DMS53 treated with DMSO at 0.1 percent for 48 hours (cell line): ENCODE measurements around the gene SDHB.
A peak's percentile ranks its signal among the peaks of the same experiment; 100 is the strongest.

Source experiments
- DNase-seq: peaks from one replicate; lab custom pipeline; 2025; ENCODE audit not compliant: unreplicated experiment; lab: John Stamatoyannopoulos, UW

Gene SDHB

DNA sequence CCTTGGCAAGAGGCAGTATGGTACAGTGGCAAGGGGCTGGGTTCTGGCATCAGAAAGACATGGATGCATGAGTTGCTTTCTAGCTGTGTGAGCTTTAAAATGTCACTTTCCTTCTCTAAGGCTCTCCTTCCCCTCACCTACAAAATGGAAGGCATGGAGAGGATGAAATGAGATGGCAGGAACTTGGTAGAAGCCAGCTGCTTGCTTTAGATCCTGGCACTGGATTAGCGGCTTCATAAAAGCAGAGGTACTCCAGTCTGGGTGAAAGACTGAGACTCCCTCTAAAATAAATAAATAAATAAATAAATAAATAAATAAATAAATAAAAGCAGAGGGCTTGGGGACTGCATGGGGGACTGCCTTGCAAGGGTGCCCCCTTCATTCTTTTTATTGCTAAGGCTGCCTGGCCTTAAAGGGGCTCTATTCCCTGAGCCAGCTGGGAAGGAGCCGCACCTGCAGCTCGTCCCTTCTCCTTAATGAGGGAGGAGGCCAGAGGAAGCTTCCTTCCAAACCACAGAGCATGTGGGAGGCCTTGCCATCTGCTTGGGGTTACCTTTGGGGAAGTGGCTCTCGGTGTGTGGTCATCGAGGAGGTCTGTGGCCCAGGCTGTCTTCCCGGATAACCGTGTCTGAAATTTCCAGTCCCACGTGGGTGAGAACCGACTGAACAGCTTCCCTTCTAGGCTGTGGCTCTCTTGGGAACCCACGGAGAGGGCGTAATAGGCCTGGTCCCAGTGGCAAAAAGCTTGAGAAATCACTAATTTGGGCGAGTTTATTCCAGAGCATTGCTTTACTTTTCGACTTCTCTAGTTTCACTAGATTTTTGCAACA lies 40.1 kb downstream of the SDHB start:
- no peak for DNase-seq

DNA sequence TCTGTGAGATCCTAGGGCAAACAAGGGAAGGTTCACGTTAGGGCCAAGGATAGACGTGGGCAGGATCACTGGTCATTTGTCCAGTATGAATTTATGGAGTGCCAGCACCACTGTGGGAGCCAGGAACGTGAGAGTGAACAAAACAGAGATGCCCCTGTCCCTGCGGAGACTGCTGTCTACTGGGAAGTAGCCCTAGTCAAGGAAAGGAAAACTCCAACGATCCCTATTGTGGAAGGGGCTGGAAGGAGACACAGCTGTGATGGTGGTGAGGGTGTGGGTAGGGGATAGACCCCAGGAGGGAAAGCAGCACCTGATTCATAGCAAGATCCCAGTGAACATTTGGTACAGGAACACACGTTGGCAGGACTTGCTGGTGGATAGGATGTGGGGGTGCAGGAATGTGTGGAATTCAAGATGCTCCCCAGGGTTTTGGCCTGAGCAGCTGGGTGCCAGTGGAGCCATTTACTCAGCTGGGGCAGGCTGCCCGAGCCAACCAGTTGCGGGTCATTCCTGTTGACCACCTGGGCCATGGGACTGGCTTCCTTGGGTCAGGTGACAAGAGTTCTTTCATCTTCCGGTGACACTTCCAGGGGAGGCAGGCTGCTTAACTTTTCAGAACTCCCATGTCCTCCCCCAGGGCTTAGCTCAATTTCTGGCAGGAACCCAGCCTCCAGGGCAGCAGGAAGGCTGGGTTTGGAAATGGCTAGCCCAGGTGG lies 40.9 kb downstream of the SDHB start:
- DNase-seq, result no peak

DNA sequence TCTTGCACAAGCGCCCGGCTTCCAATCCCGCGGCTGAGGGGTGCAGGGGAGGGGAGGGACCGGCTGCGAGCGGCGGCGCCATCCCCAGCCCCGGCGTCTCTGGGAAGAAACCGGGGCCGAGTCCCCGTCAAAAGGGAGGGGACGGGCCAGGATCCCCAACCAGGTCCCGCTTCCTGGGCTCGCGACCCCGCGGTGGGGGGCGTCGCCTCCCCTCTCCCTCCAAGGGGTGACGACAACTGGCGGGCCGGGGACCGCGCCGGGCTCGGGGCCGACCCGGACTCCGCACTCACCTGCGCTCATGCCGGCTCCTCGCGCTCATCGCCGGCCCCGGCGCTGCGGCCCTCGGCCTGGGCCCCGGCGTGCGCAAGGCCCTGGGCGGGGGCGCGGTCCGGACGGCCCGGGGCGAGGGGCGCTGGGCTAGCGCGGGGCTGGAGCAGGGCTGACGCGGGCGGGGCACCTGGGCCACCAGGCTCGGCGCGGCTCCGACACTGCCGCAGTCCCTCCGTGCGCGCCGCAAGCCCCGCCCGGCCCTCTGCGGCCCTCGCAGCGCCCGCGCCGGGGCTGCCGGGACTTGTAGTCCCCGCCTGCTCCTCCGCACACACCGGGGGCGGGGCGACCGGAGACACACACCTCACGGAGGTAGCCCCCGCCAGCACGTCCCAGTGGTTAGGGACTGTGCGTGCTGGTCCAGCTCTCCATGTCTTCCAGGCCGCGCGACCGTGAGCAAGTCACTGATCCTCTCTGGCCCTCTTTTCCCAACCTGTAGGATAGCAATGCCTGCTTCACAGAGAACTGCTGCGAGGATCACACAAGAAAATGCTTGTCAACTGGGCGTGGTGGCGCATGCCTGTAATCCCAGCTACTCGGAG lies 42.2 kb downstream of the SDHB start, which contains the start of gene ATP13A2:
Gene ATP13A2 (minus strand): TSS at position 490 of the 869 bp plus-strand sequence. CDS start 190 bp downstream, at position 300.
- peak; percentile 80 for DNase-seq

DNA sequence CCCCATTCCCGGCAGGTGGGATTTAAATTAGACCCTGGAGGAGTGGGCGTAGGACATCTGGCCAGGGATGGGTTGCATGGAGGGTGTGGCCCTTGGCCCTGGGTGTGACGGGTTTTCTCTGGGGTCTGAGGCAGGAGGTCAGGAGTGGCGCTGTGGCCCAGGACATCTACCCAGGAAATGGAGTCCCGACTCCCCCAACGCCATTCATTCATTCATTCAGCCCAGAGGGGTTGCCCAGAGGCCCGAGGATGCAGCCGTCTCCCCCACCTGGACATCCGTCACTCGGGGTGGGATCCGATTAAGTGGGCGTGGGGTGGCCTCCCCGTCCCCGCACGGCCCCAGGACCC lies 42.8 kb downstream of the SDHB start:
- DNase-seq, result no peak

DNA sequence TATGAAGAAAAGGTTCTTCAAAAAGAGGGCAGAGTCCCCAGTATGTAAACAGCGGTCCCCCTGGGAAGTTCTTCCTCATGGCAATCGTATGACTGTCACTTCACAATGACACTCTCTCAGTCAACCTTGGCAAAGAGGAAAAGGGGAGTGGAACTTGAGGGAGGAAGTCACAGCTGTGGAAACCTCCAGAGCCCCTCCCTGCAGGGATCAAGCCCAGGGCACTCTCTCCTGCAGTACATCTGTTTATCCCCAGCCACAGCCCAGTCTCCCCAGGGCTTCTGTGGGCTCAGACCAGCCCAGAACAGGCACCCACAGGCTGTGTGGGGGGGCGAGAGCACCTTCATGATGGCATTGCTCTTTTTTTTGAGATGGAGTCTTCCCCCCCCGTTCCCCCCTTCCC lies 44.1 kb downstream of the SDHB start:
- no peak for DNase-seq

DNA sequence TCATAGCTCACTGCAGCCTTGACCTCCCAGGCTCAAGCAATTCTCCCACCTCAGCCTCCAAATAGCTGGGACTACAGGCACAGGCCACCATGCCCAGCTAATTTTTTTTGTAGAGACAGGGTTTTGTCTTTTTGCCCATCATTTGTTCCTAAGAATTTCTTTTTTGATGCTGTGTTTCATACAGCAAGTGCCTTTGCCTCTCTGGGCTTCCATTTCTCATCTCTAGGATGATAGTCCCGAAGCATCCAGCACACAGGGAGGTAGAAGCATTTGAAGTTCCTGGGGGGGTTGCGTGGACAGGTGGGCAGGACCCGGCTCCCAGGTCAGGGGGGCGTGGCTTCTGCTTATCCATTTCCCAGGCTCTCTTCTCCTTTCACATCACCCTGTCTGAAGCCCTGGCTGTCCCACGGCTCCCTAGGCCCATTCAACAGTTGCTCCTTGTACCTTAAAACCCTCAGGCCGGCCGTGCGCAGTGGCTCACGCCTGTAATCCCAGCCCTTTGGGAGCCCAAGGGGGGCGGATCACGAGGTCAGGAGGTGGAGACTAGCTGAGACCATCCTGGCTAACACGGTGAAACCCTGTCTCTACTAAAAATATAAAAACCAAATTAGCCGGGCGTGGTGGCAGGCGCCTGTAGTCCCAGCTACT lies 45.5 kb downstream of the SDHB start:
- DNase-seq, result no peak

DNA sequence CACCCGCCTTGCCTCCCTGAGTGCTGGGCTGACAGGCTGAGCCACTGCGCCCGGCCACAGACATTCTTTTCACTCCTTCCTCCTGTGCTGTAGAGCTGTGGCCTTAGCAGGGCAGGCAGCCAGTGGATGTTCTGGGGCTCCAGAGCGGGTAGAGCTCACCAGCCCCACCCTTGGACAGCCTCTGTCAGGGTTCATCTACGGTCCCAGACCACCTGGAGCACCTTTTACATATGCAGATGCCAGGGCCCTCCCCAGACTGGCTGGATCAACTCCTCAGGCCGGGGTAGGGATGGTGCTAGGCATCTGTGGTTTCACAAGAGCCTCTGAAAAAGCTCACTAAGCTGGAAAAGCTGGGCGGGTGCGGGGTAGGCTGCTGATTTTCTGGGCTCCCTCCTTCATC lies 46.7 kb downstream of the SDHB start:
- DNase-seq, result no peak

DNA sequence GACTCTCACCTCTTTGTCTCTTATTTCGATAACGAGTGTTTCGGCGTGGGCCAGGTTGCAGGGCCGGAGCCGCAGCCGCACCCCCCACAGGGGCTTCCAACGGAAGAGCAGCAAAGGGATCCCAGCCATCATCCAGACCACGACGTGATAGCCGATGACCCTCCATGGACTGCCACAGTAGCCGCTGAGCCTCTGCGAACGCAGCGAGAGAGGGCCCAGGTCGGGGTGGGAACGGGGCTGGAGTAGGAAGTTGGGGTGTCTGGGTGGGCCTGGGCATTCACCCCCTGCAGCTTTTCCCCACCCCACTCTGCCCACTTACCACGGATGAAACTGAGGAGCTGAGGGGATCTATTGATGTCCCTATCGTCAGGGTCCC lies 48.5 kb downstream of the SDHB start:
- DNase-seq, result no peak

DNA sequence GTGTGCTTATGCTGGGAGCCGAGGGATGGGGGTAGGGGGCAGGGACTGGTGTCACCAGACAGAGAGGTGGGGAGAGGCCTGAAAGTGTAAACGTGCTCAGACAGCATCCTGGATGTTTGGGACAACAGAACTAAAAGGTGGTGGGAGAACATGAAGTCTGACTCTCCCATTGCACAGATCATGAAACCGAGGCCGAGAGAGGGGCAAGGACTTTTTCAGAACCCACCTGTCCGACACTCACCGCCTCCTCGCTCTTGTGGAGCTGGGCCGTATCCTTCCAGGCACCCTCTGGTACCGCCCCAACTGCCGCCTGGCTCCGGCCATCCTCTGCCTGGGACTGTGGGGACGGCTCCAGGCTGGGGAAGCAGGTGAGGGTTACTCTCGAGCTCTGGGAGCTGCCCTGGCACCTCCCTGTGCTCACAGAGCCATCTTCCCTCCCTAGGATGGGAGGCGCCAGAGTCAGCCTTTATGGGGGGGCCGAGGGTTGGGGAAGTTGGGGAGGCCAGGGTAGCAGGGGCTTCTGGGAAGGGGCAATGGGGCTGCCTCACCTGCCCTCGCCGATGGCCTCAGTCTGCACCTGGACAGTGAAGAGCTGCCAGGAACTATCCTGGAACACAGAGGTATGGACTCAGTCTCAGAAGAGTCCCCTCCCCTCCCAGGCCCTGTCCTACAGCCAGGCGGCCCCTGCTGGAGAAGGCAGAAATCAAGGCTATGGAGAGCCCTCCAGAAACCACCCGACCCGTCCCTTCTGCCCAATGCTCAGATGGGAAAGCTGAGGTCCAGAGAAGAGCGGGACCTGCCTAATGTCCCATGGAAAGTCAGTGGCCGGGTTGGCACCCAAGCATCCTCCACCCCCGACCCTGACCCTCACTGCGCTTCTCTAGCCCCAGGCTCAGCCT lies 49.1 kb downstream of the SDHB start:
- no peak for DNase-seq

DNA sequence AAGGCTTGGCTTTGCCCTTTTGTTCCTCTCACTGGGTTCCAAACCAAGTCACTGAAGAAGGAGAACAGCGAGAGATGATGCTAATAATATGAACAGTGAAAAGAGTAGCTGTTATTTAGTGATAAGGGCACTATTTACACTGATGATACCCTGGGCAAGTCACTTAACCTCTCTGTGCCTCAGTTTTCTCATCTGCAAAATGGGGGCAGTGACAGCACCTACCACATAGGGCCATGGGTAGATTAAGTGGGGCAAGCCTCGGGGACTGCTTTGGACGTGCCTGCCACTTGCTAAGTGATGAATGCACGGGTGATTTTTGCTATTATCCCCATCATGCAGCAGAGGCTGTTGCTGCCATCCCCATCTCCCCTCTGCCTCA lies 51.3 kb downstream of the SDHB start:
- DNase-seq, result no peak

DNA sequence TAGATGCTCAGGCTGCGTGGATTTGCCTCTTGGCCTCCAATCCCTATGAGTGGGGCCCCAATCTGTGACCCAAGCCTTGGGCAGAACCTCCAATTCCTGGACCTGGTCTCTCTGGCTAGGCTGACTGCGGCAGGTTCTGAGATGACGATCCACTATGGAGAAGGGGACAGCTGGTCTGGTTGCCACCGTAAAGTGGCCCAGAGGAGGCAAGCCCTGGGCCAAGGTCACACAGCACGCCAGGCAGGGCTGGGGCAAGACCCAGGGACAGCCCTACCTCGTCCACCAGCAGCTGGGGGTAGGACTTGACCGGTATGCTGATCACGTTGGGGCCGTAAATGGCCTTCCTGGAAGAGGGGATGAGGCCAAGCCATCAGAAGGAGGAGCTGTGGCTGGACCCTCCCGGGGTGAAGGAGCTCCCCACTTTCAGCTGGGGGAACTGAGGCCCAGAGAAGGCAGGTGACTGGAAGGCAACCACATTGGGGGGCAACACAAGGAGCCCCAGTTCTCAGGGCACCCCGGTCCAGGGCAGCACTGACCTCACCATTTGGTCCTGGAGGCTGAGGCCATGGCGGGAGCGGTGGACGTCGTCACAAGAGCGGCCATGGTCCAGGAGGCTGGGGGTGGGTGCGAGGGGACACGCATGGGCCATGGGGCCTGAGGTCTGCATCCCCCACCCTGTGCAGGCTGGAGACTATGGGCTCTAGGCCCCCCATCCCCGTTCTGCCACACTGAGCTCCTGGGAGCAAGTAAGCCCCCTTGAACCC lies 51.9 kb downstream of the SDHB start:
- no peak for DNase-seq

DNA sequence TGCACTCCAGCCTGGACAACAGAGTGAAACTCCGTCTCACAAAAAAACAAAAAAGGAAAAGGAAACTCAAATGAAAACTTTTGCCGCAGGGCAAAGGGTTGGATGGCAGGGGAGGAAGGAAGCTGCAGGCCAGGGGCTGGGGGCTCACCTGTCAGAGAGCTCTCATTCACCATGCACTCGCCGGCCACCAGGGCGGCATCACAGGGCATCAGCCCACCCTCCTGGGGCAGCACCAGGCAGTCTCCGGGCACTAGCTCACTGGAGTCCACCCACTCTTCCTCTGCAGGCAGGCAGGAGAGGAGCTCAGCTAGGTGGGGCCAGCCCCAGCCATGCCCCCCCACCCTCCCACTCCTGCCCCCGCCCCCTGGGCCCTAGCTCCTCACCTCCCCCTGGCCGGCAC lies 54.0 kb downstream of the SDHB start:
- no peak for DNase-seq

DNA sequence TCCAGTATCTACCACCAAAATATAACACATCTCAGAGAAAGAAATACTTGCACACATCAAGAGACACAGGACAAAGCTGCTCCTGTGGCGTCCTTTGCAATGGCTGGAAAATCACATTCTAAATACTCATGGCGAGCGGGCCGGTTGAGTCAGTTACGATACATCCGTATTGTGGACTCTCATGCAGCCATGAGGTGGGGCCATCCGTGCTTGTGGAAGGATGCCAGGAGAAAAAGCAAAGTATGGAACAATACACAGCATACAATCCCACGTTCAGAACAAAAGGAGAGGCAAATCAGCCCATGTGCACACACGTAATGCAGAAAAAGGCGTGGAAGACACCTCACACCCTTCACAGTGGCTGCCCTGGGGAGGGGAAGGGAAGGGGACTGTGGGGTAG lies 55.2 kb downstream of the SDHB start:
- no peak for DNase-seq

DNA sequence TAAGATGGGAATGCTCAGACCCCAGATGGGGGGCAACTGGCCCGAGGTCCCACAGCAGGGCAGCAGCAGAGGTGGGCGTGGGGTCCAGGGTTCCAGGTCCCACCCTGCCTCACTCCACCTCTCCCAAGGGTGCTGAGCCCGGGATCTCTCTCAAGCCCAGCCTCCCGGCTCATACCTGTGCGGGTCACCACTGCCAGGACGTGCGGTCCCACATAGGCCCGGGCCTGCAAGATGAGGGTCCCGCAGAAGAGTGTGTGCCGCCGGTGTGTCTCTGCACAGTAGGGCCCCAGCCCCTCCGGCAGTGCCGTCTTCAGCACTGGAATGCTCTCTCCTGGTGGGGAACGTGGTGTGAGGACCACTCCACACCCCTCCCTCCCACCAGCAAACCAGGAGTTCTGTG lies 57.0 kb downstream of the SDHB start:
- no peak for DNase-seq

DNA sequence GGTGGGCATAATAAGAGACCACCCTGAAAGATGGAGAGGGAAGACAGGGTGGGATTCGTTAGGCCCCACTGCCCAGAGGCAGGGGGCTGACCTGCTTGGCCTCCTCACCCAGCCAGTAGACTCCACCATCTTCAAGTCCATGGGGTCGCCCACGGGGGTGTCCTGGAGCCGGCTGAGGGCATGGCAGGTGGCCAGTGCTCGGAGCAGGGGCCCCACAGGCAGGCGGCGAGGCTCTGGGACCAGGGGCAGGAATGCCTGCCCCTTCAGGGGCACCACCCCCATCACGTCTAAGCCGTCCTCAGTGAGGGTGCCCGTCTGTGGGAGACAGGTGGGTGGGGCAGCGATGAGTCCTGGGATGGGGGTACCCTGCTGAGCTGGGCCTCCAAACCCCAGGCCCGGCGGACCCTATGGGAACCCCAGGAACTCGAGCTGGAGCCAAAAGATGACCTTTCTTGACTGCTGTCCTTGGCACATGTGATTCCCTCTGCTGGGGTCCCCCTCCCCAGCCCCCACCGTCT lies 60.3 kb downstream of the SDHB start:
- DNase-seq, result no peak

DNA sequence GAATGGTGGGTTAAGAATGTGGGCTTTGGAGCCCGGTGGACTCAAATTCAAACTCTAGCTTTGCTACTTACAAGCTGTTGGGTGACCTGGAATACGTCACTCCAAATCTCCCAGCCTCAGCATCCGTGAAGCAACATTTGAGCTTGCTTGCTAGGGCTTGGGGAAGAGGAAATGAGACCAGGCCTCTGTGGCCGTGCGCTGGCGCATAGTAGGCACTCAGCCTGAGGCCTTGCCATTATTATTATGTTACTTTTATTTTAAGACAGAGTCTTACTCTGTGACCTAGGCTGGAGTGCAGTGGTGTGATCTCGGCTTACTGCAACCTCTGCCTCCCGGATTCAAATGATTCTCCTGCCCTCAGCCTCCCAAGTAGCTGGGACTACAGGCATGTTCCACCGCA lies 61.2 kb downstream of the SDHB start:
- DNase-seq, result no peak

DNA sequence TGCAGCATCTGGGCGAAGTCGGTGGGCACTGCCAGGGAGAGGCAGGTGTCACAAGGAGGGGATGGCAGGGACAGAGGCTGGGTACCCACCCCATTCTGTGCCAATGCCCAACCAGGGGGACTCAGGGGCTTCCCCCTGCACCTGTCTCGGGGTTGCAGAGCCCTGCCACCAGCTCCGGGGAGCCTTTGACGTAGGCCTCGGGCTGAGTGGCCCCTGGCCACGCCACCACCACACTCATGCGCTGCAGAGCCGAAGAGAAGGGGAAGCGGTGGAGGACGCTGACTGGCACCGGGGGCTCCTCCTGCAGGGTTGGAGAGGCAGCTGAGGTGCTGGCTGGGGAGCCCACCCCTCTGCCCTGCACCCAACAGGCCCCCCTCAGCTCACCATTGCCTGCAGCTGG lies 61.7 kb downstream of the SDHB start:
- DNase-seq, result no peak

DNA sequence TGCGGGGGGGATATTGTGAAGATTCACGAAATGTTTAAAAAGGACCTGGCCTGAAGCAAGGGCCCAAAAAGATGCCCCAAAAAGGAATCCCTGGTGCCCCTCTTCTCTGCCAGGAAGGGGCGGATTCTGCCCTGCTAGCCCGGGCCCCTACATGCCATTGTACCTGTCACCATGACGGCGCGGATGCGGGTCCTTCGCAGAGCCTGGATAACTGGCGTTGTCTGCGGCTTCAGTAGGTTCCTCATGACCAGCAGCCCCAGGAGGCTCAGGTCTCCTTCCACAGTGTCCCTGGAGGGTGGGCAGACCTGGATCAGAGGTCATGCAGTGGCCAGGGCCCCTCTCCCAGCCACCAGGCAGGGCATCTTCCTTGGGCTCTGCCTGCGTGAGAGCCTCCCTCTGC lies 62.3 kb downstream of the SDHB start:
- no peak for DNase-seq

DNA sequence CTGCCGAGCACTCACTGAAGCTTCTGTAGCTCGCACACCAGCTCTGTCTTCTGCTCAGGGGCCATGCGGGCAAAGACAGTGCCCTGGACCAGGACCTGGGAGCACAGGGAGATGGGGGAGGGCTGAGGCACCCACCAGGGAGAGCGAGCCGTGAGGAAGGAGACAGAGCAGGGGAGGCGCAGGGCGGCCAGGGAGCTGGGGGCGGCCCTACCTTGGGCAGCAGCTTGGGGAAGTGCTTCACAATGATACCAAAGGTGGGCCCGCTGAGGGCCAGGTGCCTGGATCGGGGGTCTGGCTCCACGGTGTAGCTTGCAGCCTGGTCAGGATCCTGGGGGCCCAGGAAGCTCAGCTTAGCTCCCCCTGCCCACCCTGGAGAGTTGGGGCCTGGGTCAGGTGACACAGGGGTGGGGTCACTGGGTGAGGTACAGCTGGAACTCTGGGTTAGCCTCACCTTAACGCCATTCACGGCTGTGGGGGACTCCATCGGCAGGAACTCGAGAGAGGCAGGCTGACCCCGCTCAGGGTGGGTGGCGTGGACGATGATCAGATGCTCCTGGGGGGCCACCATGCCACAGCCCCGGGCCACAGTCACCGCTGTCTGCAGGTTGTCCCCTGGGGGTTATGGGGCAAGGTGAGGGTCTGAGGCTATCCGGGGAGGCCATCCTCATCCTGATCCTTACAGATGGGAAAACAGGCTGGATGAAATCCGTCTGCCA lies 64.0 kb downstream of the SDHB start:
- no peak for DNase-seq
